ENCODE data around the gene KRT40.

DNA sequence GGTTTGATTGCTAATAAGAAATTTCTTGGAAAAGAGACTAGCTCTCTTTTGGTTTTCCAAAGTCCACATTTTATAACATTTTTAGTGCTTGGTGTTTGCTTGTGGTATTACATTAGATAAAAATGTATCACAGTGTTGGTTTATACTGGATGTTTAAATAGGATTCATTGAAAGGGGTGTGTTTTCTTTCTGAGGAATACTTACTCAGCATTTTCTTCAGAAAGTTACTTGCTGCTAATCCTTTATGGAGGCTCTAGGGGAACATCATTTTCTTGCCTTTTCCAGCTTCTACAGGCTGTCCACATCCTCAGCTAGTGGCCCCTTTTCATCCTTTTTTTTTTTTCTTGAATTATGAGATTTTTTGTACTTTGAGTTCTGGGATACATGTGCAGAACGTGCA is 16.5 kb downstream of the KRT40 start:
- TF ChIP-seq, protein P1, sequence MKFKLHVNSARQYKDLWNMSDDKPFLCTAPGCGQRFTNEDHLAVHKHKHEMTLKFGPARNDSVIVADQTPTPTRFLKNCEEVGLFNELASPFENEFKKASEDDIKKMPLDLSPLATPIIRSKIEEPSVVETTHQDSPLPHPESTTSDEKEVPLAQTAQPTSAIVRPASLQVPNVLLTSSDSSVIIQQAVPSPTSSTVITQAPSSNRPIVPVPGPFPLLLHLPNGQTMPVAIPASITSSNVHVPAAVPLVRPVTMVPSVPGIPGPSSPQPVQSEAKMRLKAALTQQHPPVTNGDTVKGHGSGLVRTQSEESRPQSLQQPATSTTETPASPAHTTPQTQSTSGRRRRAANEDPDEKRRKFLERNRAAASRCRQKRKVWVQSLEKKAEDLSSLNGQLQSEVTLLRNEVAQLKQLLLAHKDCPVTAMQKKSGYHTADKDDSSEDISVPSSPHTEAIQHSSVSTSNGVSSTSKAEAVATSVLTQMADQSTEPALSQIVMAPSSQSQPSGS (IDR thresholded peaks at IDR 0.05; ENCODE audit: low read length): no peak
- TF ChIP-seq KDM5A (IDR thresholded peaks at IDR 0.05; ENCODE audit: low read length) (no peak), CEBPB (IDR thresholded peaks at IDR 0.05; ENCODE audit: low read depth, low read length) (no peak), POLR2A (IDR thresholded peaks at IDR 0.05; ENCODE audit: control extremely low read depth in 1 of 2, low read depth in 2 of 2, low read length in 2 of 2) (no peak), EZH2 (IDR thresholded peaks at IDR 0.05; ENCODE audit: low read depth, low read length, severe bottlenecking) (no peak), KDM1A (IDR thresholded peaks at IDR 0.05; ENCODE audit: borderline replicate concordance, low read length) (no peak)

Measured in H1 (cell line).